PC-3 (cell line): ENCODE data around the gene PHGDH. TPM values are rescaled to one million over a fixed set of nuclear protein-coding genes. Genes with fewer than 3 reads are reported as not detected.
"Not testable (repeated sequence)": the region's sequence is repeated elsewhere in the genome, so short reads cannot be mapped to it uniquely, and the experiment has no call there.

Experiments used
- ATAC-seq: fragments of 200-7000 bp; cut with Tn5 transposase; 2 replicates; pipeline ENCODE4 v1.9.1; 2020; ENCODE audit warnings: mild to moderate bottlenecking, moderate library complexity
- BruUV-seq: library from RNA; stranded (reverse); fragments of 400-500 nt; replicated peaks from 2 replicates; lab custom pipeline; 2021; lab: Mats Ljungman, UMichigan
- CTCF ChIA-PET: fragments of 300-600 bp; sonication (Branson Sonifier 250); formaldehyde crosslinking; loops from one replicate; lab custom pipeline; 2022; ENCODE audit warnings: antibody characterized with exemption; lab: Charles Lee
- POLR2A ChIA-PET: fragments of 300-600 bp; sonication (Branson Sonifier 250); formaldehyde crosslinking; loops from one replicate; lab custom pipeline; 2022; ENCODE audit warnings: antibody characterized with exemption; ENCODE audit not compliant: unreplicated experiment; lab: Charles Lee
- DNase-seq: peaks from one replicate; pipeline ENCODE4 v3.0.0-alpha.2; 2015
- H2AFZ ChIP-seq: fragments of 300-600 bp; sonication (generic); 2 replicates; pipeline ENCODE4 v1.6.0; 2016; ENCODE audit warnings: antibody characterized with exemption, low read length
- H3F3A ChIP-seq: fragments of 300-600 bp; sonication (generic); one replicate; pipeline ENCODE4 v1.6.0; 2017; ENCODE audit warnings: antibody characterized with exemption, low read length, control low read depth, mild to moderate bottlenecking; ENCODE audit not compliant: unreplicated experiment
- H3K27ac ChIP-seq: fragments of 300-600 bp; sonication (generic); 2 replicates; pipeline ENCODE4 v1.5.1; 2016; ENCODE audit warnings: mild to moderate bottlenecking, low read length
- H3K27me3 ChIP-seq: fragments of 300-600 bp; sonication (generic); 2 replicates; pipeline ENCODE4 v1.6.1; 2016; ENCODE audit warnings: low read length, mixed read lengths
- H3K36me3 ChIP-seq: fragments of 300-600 bp; sonication (generic); 2 replicates; pipeline ENCODE4 v1.6.1; 2016; ENCODE audit warnings: low read depth, mixed run types, low read length, mixed read lengths
- H3K4me1 ChIP-seq: fragments of 300-600 bp; sonication (generic); 2 replicates; pipeline ENCODE4 v1.5.1; 2016; ENCODE audit warnings: low read length; ENCODE audit not compliant: insufficient read depth
- H3K4me2 ChIP-seq: fragments of 300-600 bp; sonication (generic); 2 replicates; pipeline ENCODE4 v1.6.0; 2016; ENCODE audit warnings: low read length
- H3K4me3 ChIP-seq: fragments of 300-600 bp; sonication (generic); 2 replicates; pipeline ENCODE4 v1.5.1; 2016; ENCODE audit warnings: mild to moderate bottlenecking, low read length, mixed read lengths
- H3K79me2 ChIP-seq: fragments of 300-600 bp; sonication (generic); 2 replicates; pipeline ENCODE4 v1.6.1; 2017; ENCODE audit warnings: low read length, mixed read lengths
- H3K9ac ChIP-seq: fragments of 300-600 bp; sonication (generic); 2 replicates; pipeline ENCODE4 v1.6.0; 2016; ENCODE audit warnings: mild to moderate bottlenecking, low read length
- H3K9me2 ChIP-seq: fragments of 300-600 bp; sonication (generic); replicated peaks from 2 replicates; pipeline ENCODE4 v1.6.1; 2016; ENCODE audit warnings: mixed run types, low read length, mixed read lengths
- H3K9me3 ChIP-seq: fragments of 300-600 bp; sonication (generic); 2 replicates; pipeline ENCODE4 v1.6.1; 2016; ENCODE audit warnings: low read length, mixed read lengths
- H4K20me1 ChIP-seq: fragments of 300-600 bp; sonication (generic); 2 replicates; pipeline ENCODE4 v1.6.1; 2016; ENCODE audit warnings: low read length, mixed read lengths
- EZH2 ChIP-seq: fragments of 300-600 bp; sonication (generic); IDR thresholded peaks from one replicate; pipeline ENCODE4 v1.6.1; 2017; ENCODE audit warnings: antibody characterized with exemption, mild to moderate bottlenecking, low read length; ENCODE audit not compliant: unreplicated experiment
- EZH2phosphoT487 ChIP-seq: fragments of 300-600 bp; sonication (generic); IDR thresholded peaks from 2 replicates; pipeline ENCODE4 v1.6.1; 2018; ENCODE audit warnings: mild to moderate bottlenecking, antibody characterized with exemption, low read length, borderline replicate concordance
- intact Hi-C: fragments of 100-400 bp; cut with micrococcal nuclease; formaldehyde crosslinking; loops from 2 replicates; pipeline ENCODE4 v1.9.0; 2023
- total RNA-seq: library from RNA; depleted of rRNA; stranded (reverse); fragments of >200 nt; gene quantifications from 2 replicates; pipeline ENCODE4 v1.2.3, GENCODE V29; 2014
- TF ChIP-seq, protein P1 (sequence below): fragments of 300-600 bp; sonication (generic); conservative IDR thresholded peaks from 2 replicates; pipeline ENCODE4 v1.5.1; 2017; ENCODE audit warnings: antibody characterized with exemption, low read depth, mild to moderate bottlenecking, low read length

PHGDH gene
- total RNA-seq, 1 experiment from 2014 or later = 134 TPM

DNA sequence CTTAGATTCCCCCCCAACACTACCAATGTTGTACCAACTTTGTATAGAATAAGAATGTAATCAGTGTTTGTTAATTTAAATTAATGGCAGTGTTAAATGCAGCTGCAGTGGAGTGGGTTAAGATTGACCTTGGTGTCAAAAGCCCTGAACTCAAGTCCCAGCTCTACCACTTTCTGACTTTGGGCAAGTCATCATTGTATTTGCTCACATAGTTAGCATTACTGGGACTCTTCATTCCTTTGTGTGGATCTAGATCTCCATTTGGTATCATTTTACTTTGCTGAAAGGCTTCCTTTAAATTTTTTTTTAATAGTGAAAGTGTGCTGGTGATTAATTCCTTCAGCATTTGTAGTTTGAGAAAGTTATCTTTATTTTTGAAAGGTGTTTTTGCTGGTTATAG lies 22.2 kb upstream of the PHGDH start:
- H3K27me3 ChIP-seq = no peaks in the 10 kb centered on the region
- TF ChIP-seq EZH2 = no peak
- BruUV-seq = no TSS peak
- peaks cover 30% of the 10 kb centered on the region for H3K4me1 ChIP-seq
- intact Hi-C loops = no loop called here
- no peak overlapping the region for H3K4me2 ChIP-seq
- DNase-seq (no peak), ATAC-seq (no peak)
- H3K4me3 ChIP-seq = no peak overlapping the region
- ChIA-PET CTCF (no interaction called here), POLR2A (no interaction called here)
- H3K79me2 ChIP-seq = no peaks in the 10 kb centered on the region
- no peaks in the 10 kb centered on the region for H4K20me1 ChIP-seq
- H3K9ac ChIP-seq = no peak overlapping the region
- no peaks in the 10 kb centered on the region for H3K36me3 ChIP-seq
- H3K27ac ChIP-seq = no peak overlapping the region
- no peak overlapping the region for H2AFZ ChIP-seq
- H3F3A ChIP-seq = peaks cover 6% of the 10 kb centered on the region
- no peaks in the 10 kb centered on the region for H3K9me3 ChIP-seq
- H3K9me2 ChIP-seq = no peaks in the 10 kb centered on the region

DNA sequence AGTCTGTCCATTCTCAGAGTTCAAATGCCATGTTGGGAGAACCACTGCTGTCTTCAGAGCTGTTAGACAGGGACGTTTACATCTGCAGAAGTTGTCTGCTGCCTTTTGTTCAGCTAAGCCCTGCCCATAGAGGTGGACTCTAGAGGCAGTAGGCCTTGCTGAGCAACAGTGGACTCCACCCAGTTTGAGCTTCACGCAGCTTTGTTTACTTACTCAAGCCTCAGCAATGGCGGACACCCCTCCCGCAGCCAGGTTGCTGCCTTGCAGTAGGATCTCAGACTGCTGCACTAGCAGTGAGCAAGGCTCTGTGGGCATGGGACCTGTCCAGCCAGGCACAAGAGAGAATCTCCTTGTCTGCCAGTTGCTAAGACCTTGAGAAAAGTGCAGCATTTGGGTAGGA lies 14.9 kb upstream of the PHGDH start:
- H3K9me2 ChIP-seq, H3K27ac ChIP-seq, H3F3A ChIP-seq, ATAC-seq, H2AFZ ChIP-seq, H3K4me2 ChIP-seq, CTCF ChIA-PET, H3K79me2 ChIP-seq, H3K4me1 ChIP-seq, H3K27me3 ChIP-seq, BruUV-seq, H3K36me3 ChIP-seq, H4K20me1 ChIP-seq, H3K4me3 ChIP-seq, DNase-seq, H3K9me3 ChIP-seq, H3K9ac ChIP-seq, intact Hi-C loops, POLR2A ChIA-PET: not testable (repeated sequence)

DNA sequence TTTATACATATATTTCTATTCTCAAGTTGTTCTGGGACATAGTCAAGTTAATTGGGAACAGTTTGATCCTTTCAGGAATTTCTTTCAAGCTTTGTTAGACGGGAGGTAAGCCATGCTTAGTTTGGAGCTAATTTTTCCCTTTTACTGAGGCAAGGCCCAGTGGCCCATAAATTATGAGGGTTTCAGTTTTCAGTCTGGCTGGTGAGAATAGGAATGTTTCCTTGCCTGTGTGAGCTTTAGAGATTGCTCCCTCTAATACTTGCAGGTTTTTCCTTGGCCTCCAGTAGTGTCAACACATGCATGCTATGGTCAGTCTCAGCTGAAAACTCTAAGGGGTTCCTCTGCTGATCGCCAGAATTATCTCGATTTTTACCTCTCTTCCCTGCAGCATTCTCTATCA lies 14.1 kb upstream of the PHGDH start:
- Histone ChIP-seq H3F3A (no peaks in the 10 kb centered on the region), H3K9me2 (no peaks in the 10 kb centered on the region), H3K36me3 (no peaks in the 10 kb centered on the region), H3K4me3 (no peak overlapping the region), H3K27ac (no peak overlapping the region), H3K79me2 (no peaks in the 10 kb centered on the region), H3K27me3 (0 out of 2 replicates have a peak, but pooled peaks cover 4% of the 10 kb centered on the region), H2AFZ (no peak overlapping the region), H3K9ac (no peak overlapping the region), H4K20me1 (no peaks in the 10 kb centered on the region), H3K4me2 (no peak overlapping the region), H3K4me1 (peaks cover 2% of the 10 kb centered on the region; the same call in 1 of the 2 replicates), H3K9me3 (peaks cover 3% of the 10 kb centered on the region; the same call in 1 of the 2 replicates)
- ATAC-seq = no peak
- intact Hi-C loops = no loop called here
- no peak for DNase-seq
- TF ChIP-seq EZH2phosphoT487 (no peak), EZH2 (no peak)
- TF ChIP-seq, protein P1, sequence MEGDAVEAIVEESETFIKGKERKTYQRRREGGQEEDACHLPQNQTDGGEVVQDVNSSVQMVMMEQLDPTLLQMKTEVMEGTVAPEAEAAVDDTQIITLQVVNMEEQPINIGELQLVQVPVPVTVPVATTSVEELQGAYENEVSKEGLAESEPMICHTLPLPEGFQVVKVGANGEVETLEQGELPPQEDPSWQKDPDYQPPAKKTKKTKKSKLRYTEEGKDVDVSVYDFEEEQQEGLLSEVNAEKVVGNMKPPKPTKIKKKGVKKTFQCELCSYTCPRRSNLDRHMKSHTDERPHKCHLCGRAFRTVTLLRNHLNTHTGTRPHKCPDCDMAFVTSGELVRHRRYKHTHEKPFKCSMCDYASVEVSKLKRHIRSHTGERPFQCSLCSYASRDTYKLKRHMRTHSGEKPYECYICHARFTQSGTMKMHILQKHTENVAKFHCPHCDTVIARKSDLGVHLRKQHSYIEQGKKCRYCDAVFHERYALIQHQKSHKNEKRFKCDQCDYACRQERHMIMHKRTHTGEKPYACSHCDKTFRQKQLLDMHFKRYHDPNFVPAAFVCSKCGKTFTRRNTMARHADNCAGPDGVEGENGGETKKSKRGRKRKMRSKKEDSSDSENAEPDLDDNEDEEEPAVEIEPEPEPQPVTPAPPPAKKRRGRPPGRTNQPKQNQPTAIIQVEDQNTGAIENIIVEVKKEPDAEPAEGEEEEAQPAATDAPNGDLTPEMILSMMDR = no peak
- POLR2A ChIA-PET = no interaction called here
- CTCF ChIA-PET = no interaction called here
- no TSS peak for BruUV-seq

DNA sequence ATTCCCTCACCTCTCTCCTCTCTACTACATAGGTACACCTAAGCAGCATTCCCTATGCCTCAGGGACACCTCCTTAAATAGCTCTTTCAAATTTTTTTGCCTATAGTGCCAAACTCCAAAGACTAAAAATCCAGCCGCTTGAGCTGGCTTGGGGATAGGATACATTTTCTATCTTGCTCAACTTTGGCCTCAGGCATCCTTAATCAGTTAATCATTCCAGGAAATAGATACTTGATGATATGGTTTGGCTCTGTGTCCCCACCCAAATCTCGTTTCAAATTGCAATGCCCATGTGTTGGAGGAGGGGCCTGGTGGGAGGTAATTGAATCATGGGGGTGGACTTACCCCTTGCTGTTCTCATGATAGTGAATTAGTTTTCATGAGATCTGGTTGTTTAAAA lies 11.4 kb upstream of the PHGDH start:
- Histone ChIP-seq H3K4me2 (no peak overlapping the region), H3K79me2 (no peaks in the 10 kb centered on the region), H3K4me3 (no peak overlapping the region), H3K36me3 (no peaks in the 10 kb centered on the region), H3K27me3 (0 out of 2 replicates have a peak, but pooled peaks cover 4% of the 10 kb centered on the region), H3K4me1 (peaks cover 5% of the 10 kb centered on the region; the same call in 1 of the 2 replicates), H2AFZ (no peak overlapping the region), H4K20me1 (no peaks in the 10 kb centered on the region), H3K9me2 (no peaks in the 10 kb centered on the region), H3K9me3 (peaks cover 3% of the 10 kb centered on the region; the same call in 1 of the 2 replicates), H3K9ac (no peak overlapping the region), H3K27ac (no peak overlapping the region), H3F3A (no peaks in the 10 kb centered on the region)
- TF ChIP-seq EZH2 (no peak), EZH2phosphoT487 (no peak)
- TF ChIP-seq, protein P1 = no peak
- ChIA-PET CTCF (no interaction called here), POLR2A (no interaction called here)
- DNase-seq = no peak
- ATAC-seq = no peak
- no TSS peak for BruUV-seq
- intact Hi-C loops = no loop called here
